Central memory CD8-positive, alpha-beta T cell (primary cell): ENCODE measurements around the gene PPM1B.
A peak's percentile ranks its signal among the peaks of the same experiment; 100 is the strongest.
"Not testable (repeated sequence)": the region's sequence is repeated elsewhere in the genome, so short reads cannot be mapped to it uniquely, and the experiment has no call there.

Experiments used
- ATAC-seq: fragments of 150-1000 bp; cut with Tn5 transposase; replicated peaks from 2 replicates; pipeline ENCODE4 v1.10.0; 2022; ENCODE audit warnings: mild to moderate bottlenecking, moderate FRiP score, moderate number of reproducible peaks; ENCODE audit not compliant: poor library complexity, severe bottlenecking; ENCODE audit errors: extremely low read depth
- DNase-seq, 2 donors: peaks; one replicate each; pipeline ENCODE4 v3.0.0; 2021; ENCODE audit warnings: low spot score in 2 of 2
- H3K27ac Mint-ChIP-seq: one replicate; pipeline ENCODE4 v1.8.0; 2022; ENCODE audit warnings: low read depth, mild to moderate bottlenecking, moderate library complexity, mixed read lengths
- H3K27me3 Mint-ChIP-seq: one replicate; pipeline ENCODE4 v1.8.0; 2022; ENCODE audit warnings: mixed read lengths
- H3K36me3 Mint-ChIP-seq: one replicate; pipeline ENCODE4 v1.8.0; 2022; ENCODE audit warnings: mild to moderate bottlenecking, moderate library complexity, mixed read lengths; ENCODE audit not compliant: insufficient read depth
- H3K4me1 Mint-ChIP-seq: one replicate; pipeline ENCODE4 v1.8.0; 2022; ENCODE audit warnings: mixed read lengths
- H3K4me3 Mint-ChIP-seq: one replicate; pipeline ENCODE4 v1.8.0; 2022; ENCODE audit warnings: mild to moderate bottlenecking, moderate library complexity, mixed read lengths
- H3K9me3 Mint-ChIP-seq: one replicate; pipeline ENCODE4 v1.8.0; 2022; ENCODE audit warnings: mixed read lengths

Gene PPM1B

GRCh38 chr2:44167311-44167907 lies 1.3 kb upstream of the PPM1B start:
- Mint-ChIP-seq H3K9me3 (no peaks in the 10 kb centered on the region), H3K27me3 (no peaks in the 10 kb centered on the region), H3K4me3 (peak overlapping the region; percentile 87), H3K36me3 (peaks cover 21% of the 10 kb centered on the region), H3K4me1 (peaks cover 26% of the 10 kb centered on the region), H3K27ac (peak overlapping the region; percentile 96)
- peak; percentile 7 for ATAC-seq
- no peak for DNase-seq

- Mint-ChIP-seq H3K9me3 (no peaks in the 10 kb centered on the region), H3K27ac (peak overlapping the region; percentile 96), H3K4me3 (peak overlapping the region; percentile 87), H3K36me3 (peaks cover 24% of the 10 kb centered on the region), H3K27me3 (no peaks in the 10 kb centered on the region), H3K4me1 (peaks cover 33% of the 10 kb centered on the region)
- peak; percentile 84 for ATAC-seq
- peak; percentile 86 to 99 for DNase-seq
Observed at GRCh38 chr2:44167908-44168680, 581 bp upstream of the PPM1B start.

GRCh38 chr2:44169155-44169898 lies 652 bp downstream of the PPM1B start:
- Mint-ChIP-seq H3K9me3 (no peaks in the 10 kb centered on the region), H3K36me3 (peaks cover 24% of the 10 kb centered on the region), H3K4me3 (peak overlapping the region; percentile 87), H3K4me1 (peaks cover 42% of the 10 kb centered on the region), H3K27ac (peak overlapping the region; percentile 96), H3K27me3 (no peaks in the 10 kb centered on the region)
- peak; percentile 16 for ATAC-seq
- DNase-seq: peak; percentile 34 to 42

GRCh38 chr2:44170311-44170717 lies 1.6 kb downstream of the PPM1B start:
- H3K27ac Mint-ChIP-seq: peak overlapping the region; percentile 96
- H3K9me3 Mint-ChIP-seq: no peaks in the 10 kb centered on the region
- peaks cover 52% of the 10 kb centered on the region for H3K4me1 Mint-ChIP-seq
- H3K4me3 Mint-ChIP-seq: peak overlapping the region; percentile 87
- DNase-seq: no peak
- no peaks in the 10 kb centered on the region for H3K27me3 Mint-ChIP-seq
- no peak for ATAC-seq
- peaks cover 27% of the 10 kb centered on the region for H3K36me3 Mint-ChIP-seq

GRCh38 chr2:44171018-44171417 lies 2.3 kb downstream of the PPM1B start:
- Mint-ChIP-seq H3K4me3 (peak overlapping the region; percentile 87), H3K27me3 (no peaks in the 10 kb centered on the region), H3K27ac (peak overlapping the region; percentile 52), H3K4me1 (peaks cover 59% of the 10 kb centered on the region), H3K9me3 (no peaks in the 10 kb centered on the region), H3K36me3 (peaks cover 27% of the 10 kb centered on the region)
- ATAC-seq: no peak
- no peak for DNase-seq

- Mint-ChIP-seq H3K36me3 (peaks cover 27% of the 10 kb centered on the region), H3K27ac (peak overlapping the region; percentile 52), H3K4me1 (peaks cover 63% of the 10 kb centered on the region), H3K4me3 (peak overlapping the region; percentile 87)
- H3K27me3 Mint-ChIP-seq, DNase-seq, ATAC-seq, H3K9me3 Mint-ChIP-seq: not testable (repeated sequence)
Observed at GRCh38 chr2:44171442-44171841, 2.8 kb downstream of the PPM1B start.

- DNase-seq (no peak), ATAC-seq (no peak)
- no peak overlapping the region for H3K4me3 Mint-ChIP-seq
- no peaks in the 10 kb centered on the region for H3K9me3 Mint-ChIP-seq
- H3K27ac Mint-ChIP-seq: no peak overlapping the region
- peaks cover 27% of the 10 kb centered on the region for H3K36me3 Mint-ChIP-seq
- peaks cover 61% of the 10 kb centered on the region for H3K4me1 Mint-ChIP-seq
- H3K27me3 Mint-ChIP-seq: no peaks in the 10 kb centered on the region
Observed at GRCh38 chr2:44172576-44172975, 3.9 kb downstream of the PPM1B start.

- H3K9me3 Mint-ChIP-seq: no peaks in the 10 kb centered on the region
- no peak overlapping the region for H3K27ac Mint-ChIP-seq
- peaks cover 66% of the 10 kb centered on the region for H3K4me1 Mint-ChIP-seq
- no peaks in the 10 kb centered on the region for H3K27me3 Mint-ChIP-seq
- peaks cover 17% of the 10 kb centered on the region for H3K36me3 Mint-ChIP-seq
- no peak overlapping the region for H3K4me3 Mint-ChIP-seq
- DNase-seq (no peak), ATAC-seq (no peak)
Observed at GRCh38 chr2:44178950-44179349, 10.3 kb downstream of the PPM1B start.

GRCh38 chr2:44181648-44182047 lies 13.0 kb downstream of the PPM1B start:
- ATAC-seq: no peak
- no peak for DNase-seq
- no peaks in the 10 kb centered on the region for H3K9me3 Mint-ChIP-seq
- H3K27me3 Mint-ChIP-seq: no peaks in the 10 kb centered on the region
- H3K4me3 Mint-ChIP-seq: no peak overlapping the region
- peaks cover 20% of the 10 kb centered on the region for H3K36me3 Mint-ChIP-seq
- peaks cover 62% of the 10 kb centered on the region for H3K4me1 Mint-ChIP-seq
- peak overlapping the region; percentile 2 for H3K27ac Mint-ChIP-seq

- H3K27ac Mint-ChIP-seq: peak overlapping the region; percentile 90
- H3K9me3 Mint-ChIP-seq: no peaks in the 10 kb centered on the region
- no peaks in the 10 kb centered on the region for H3K27me3 Mint-ChIP-seq
- ATAC-seq (peak; percentile 97), DNase-seq (no peak)
- peaks cover 73% of the 10 kb centered on the region for H3K4me1 Mint-ChIP-seq
- H3K4me3 Mint-ChIP-seq: peak overlapping the region; percentile 41
- peaks cover 27% of the 10 kb centered on the region for H3K36me3 Mint-ChIP-seq
Observed at GRCh38 chr2:44184106-44184505, 15.4 kb downstream of the PPM1B start.

- Mint-ChIP-seq H3K4me1 (peaks cover 76% of the 10 kb centered on the region), H3K36me3 (peaks cover 29% of the 10 kb centered on the region), H3K27me3 (no peaks in the 10 kb centered on the region), H3K27ac (no peak overlapping the region), H3K9me3 (no peaks in the 10 kb centered on the region), H3K4me3 (peak overlapping the region; percentile 1)
- DNase-seq (no peak), ATAC-seq (no peak)
Observed at GRCh38 chr2:44186810-44187209, 18.1 kb downstream of the PPM1B start.

GRCh38 chr2:44187251-44187650 lies 18.6 kb downstream of the PPM1B start:
- peak overlapping the region; percentile 46 for H3K27ac Mint-ChIP-seq
- peaks cover 30% of the 10 kb centered on the region for H3K36me3 Mint-ChIP-seq
- H3K4me1 Mint-ChIP-seq: peaks cover 79% of the 10 kb centered on the region
- peak overlapping the region; percentile 1 for H3K4me3 Mint-ChIP-seq
- H3K27me3 Mint-ChIP-seq: no peaks in the 10 kb centered on the region
- no peak for ATAC-seq
- no peaks in the 10 kb centered on the region for H3K9me3 Mint-ChIP-seq
- DNase-seq: no peak
